ENCODE measurements around the gene SOCS2. TPM values are rescaled to one million over a fixed set of nuclear protein-coding genes. Genes with fewer than 3 reads are reported as not detected.

Gene SOCS2
- total RNA-seq, 1 donor from 2014 or later: 19.5 TPM

DNA sequence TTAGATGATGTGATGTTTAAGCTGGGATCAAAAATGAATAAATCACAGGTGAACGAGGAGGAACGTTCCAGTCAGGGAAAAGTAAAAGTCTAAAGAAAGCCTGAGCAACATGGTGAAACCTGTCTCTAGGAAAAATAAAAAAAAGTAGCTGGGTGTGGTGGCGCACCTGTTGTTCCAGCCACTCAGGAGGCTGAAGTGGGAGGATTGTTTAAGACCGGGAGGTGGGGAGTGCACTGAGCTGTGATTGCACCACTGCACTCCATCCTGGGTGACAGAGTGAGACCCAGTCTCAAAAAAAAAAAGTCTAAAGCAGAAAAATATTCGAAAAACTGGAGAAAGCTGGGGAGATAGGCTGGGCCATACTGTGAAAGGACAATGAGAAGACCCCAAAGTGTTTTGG lies 39.2 kb upstream of the SOCS2 start:
- TF ChIP-seq CTCF (IDR thresholded peaks at IDR 0.05; ENCODE audit: unreplicated experiment): no peak
- Mint-ChIP-seq H3K27me3 (ENCODE audit: unreplicated experiment) (peaks cover 4% of the 10 kb centered on the region), H3K4me3 (ENCODE audit: unreplicated experiment) (no peak overlapping the region), H3K4me1 (ENCODE audit: unreplicated experiment) (peaks cover 12% of the 10 kb centered on the region), H3K27ac (ENCODE audit: unreplicated experiment) (no peak overlapping the region), H3K36me3 (ENCODE audit: low read depth, unreplicated experiment) (no peaks in the 10 kb centered on the region), H3K9me3 (ENCODE audit: unreplicated experiment) (no peaks in the 10 kb centered on the region)
- DNase-seq (ENCODE audit: low spot score): no peak

DNA sequence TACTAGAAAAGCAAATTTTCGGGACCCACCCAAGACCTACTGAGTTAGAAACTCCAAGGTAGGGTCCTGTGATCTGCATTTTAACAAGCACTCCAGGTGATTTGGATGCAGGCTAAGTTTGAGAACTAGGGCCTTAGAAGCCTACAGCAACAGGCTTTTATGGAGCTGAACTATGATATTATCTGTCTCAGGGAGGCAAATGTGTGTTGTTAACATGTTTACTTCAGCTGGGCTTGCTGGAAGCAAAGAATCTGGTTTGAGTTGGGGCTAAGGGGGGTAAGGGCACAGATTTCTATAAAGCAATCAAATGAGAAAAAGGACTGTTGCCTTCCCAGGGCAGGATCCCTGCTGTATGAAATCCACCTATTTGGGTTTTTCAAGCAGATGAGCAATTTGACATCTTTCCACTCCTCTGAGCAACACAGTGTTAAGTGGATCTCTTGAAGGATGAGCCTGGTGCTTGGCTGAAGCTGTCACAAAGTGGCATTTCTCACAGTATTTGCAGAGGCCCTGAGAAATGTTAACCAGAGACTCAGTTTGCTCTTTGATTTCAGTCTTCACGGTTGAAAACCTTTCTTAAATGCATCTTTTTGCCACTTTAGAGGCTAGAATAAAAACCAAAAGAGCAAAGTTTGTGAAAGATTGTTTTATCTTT lies 36.2 kb upstream of the SOCS2 start:
- peaks cover 4% of the 10 kb centered on the region for H3K27me3 Mint-ChIP-seq (ENCODE audit: unreplicated experiment)
- TF ChIP-seq CTCF (IDR thresholded peaks at IDR 0.05; ENCODE audit: unreplicated experiment): no peak
- no peak for DNase-seq (ENCODE audit: low spot score)
- no peaks in the 10 kb centered on the region for H3K9me3 Mint-ChIP-seq (ENCODE audit: unreplicated experiment)
- H3K36me3 Mint-ChIP-seq (ENCODE audit: low read depth, unreplicated experiment): no peaks in the 10 kb centered on the region
- peaks cover 16% of the 10 kb centered on the region for H3K4me1 Mint-ChIP-seq (ENCODE audit: unreplicated experiment)
- no peak overlapping the region for H3K4me3 Mint-ChIP-seq (ENCODE audit: unreplicated experiment)
- no peak overlapping the region for H3K27ac Mint-ChIP-seq (ENCODE audit: unreplicated experiment)

DNA sequence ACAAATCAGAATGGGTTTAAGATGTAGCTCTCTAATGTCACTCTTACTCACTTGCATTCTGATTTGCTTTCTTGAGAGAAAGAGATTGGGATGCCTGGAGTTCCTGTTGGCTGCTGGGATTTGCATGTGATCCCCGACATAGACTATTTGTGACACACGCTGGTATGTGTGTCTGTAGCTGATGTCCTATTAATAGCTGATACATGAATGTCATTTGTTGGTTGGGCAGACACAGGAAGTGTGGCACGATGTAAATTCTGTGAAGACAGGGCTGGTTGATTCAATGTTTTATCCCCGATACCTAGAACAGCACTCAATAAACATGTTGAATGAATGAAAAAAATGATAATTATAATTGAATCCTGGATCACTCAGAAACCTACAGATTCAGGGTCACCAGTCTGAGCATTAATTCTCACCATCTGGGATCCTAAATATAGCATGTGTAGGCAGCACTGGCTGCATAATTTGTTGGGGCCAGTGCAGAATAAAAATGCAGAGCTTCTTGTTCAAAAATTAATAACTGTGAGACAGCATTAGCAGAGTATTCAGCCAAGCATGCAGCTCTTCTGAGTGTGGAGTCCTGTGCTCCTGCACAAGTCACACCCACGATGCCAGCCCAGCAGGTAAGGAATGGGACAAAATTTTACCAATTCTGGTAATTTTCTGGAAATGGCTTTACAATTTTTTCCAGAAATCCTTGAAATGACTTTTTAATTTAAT lies 35.5 kb upstream of the SOCS2 start:
- DNase-seq (ENCODE audit: low spot score): no peak
- Mint-ChIP-seq H3K27ac (ENCODE audit: unreplicated experiment) (no peak overlapping the region), H3K36me3 (ENCODE audit: low read depth, unreplicated experiment) (no peaks in the 10 kb centered on the region)

GRCh38 chr12:93537769-93538168 lies 34.7 kb upstream of the SOCS2 start:
- no peak overlapping the region for H3K4me3 Mint-ChIP-seq (ENCODE audit: unreplicated experiment)
- no peaks in the 10 kb centered on the region for H3K36me3 Mint-ChIP-seq (ENCODE audit: low read depth, unreplicated experiment)
- TF ChIP-seq CTCF (IDR thresholded peaks at IDR 0.05; ENCODE audit: unreplicated experiment): no peak
- peaks cover 4% of the 10 kb centered on the region for H3K27me3 Mint-ChIP-seq (ENCODE audit: unreplicated experiment)
- no peaks in the 10 kb centered on the region for H3K9me3 Mint-ChIP-seq (ENCODE audit: unreplicated experiment)
- no peak overlapping the region for H3K27ac Mint-ChIP-seq (ENCODE audit: unreplicated experiment)
- DNase-seq (ENCODE audit: low spot score): no peak
- H3K4me1 Mint-ChIP-seq (ENCODE audit: unreplicated experiment): peaks cover 22% of the 10 kb centered on the region

More for the DNA sequence above, 35.5 kb upstream of the SOCS2 start:
- no peak overlapping the region for H3K4me3 Mint-ChIP-seq (ENCODE audit: unreplicated experiment)
- H3K27me3 Mint-ChIP-seq (ENCODE audit: unreplicated experiment): peaks cover 4% of the 10 kb centered on the region
- TF ChIP-seq CTCF (IDR thresholded peaks at IDR 0.05; ENCODE audit: unreplicated experiment): no peak
- H3K9me3 Mint-ChIP-seq (ENCODE audit: unreplicated experiment): no peaks in the 10 kb centered on the region
- H3K4me1 Mint-ChIP-seq (ENCODE audit: unreplicated experiment): peaks cover 20% of the 10 kb centered on the region

- H3K9me3 Mint-ChIP-seq (ENCODE audit: unreplicated experiment): no peaks in the 10 kb centered on the region
- TF ChIP-seq CTCF (IDR thresholded peaks at IDR 0.05; ENCODE audit: unreplicated experiment): no peak
- H3K4me3 Mint-ChIP-seq (ENCODE audit: unreplicated experiment): no peak overlapping the region
- peaks cover 22% of the 10 kb centered on the region for H3K4me1 Mint-ChIP-seq (ENCODE audit: unreplicated experiment)
- H3K27me3 Mint-ChIP-seq (ENCODE audit: unreplicated experiment): peaks cover 3% of the 10 kb centered on the region
- H3K27ac Mint-ChIP-seq (ENCODE audit: unreplicated experiment): no peak overlapping the region
- no peak for DNase-seq (ENCODE audit: low spot score)
- no peaks in the 10 kb centered on the region for H3K36me3 Mint-ChIP-seq (ENCODE audit: low read depth, unreplicated experiment)
Measured at GRCh38 chr12:93539821-93540220, 32.7 kb upstream of the SOCS2 start.

All from endothelial cell (in vitro differentiated cells).